CD4-positive, CD25-positive, alpha-beta regulatory T cell (primary cell): ENCODE data around the gene ZCCHC12. TPM values are rescaled to one million over a fixed set of nuclear protein-coding genes. Genes with fewer than 3 reads are reported as not detected.

Experiments
- ATAC-seq, 2 donors: fragments of 150-1000 bp; cut with Tn5 transposase; one replicate each; pipeline ENCODE4 v1.10.0; 2021; ENCODE audit warnings: low read depth in 2 of 2, moderate number of reproducible peaks in 2 of 2, moderate library complexity in 1 of 2
- DNase-seq, 3 donors: peaks; one replicate each; pipeline versions ENCODE4 v3.0.0 to v3.0.0-alpha.2; 2012 to 2022; ENCODE audit warnings: mixed read lengths in 1 of 3
- H3K27ac ChIP-seq: one replicate; pipeline ENCODE4 v1.7.0; 2013; ENCODE audit warnings: mild to moderate bottlenecking, low read length; ENCODE audit not compliant: insufficient read depth, poor library complexity, severe bottlenecking
- H3K27me3 ChIP-seq: one replicate; pipeline ENCODE4 v1.7.0; 2013; ENCODE audit warnings: low read length; ENCODE audit not compliant: control insufficient read depth, insufficient read depth
- H3K36me3 ChIP-seq: one replicate; pipeline ENCODE4 v1.7.0; 2013; ENCODE audit warnings: mild to moderate bottlenecking, low read length, moderate library complexity; ENCODE audit not compliant: control insufficient read depth, insufficient read depth
- H3K4me1 ChIP-seq: 2 replicates; pipeline ENCODE4 v1.7.0; 2013; ENCODE audit warnings: mild to moderate bottlenecking, low read length; ENCODE audit not compliant: insufficient read depth, control insufficient read depth, poor library complexity, severe bottlenecking
- H3K4me3 ChIP-seq: one replicate; pipeline ENCODE4 v1.7.0; 2013; ENCODE audit warnings: low read depth, mild to moderate bottlenecking, low read length, moderate library complexity
- H3K9me3 ChIP-seq, 2 experiments: 1 replicate in 1 of 2; 2 replicates in 1 of 2; pipeline ENCODE4 v1.7.0; 2013; ENCODE audit warnings: low read length in 2 of 2, mild to moderate bottlenecking in 1 of 2, moderate library complexity in 1 of 2; ENCODE audit not compliant: control insufficient read depth in 2 of 2
- H3K27ac Mint-ChIP-seq, 3 donors: one replicate each; pipeline ENCODE4 v1.8.0; 2020 to 2022; ENCODE audit warnings: mild to moderate bottlenecking in 3 of 3, mixed read lengths in 3 of 3, moderate library complexity in 2 of 3
- H3K27me3 Mint-ChIP-seq: one replicate; pipeline ENCODE4 v1.8.0; 2022; ENCODE audit warnings: mild to moderate bottlenecking, mixed read lengths
- H3K36me3 Mint-ChIP-seq: one replicate; pipeline ENCODE4 v1.8.0; 2020; ENCODE audit warnings: mixed read lengths
- H3K4me1 Mint-ChIP-seq, 4 donors: one replicate each; pipeline ENCODE4 v1.8.0; 2020 to 2022; ENCODE audit warnings: mixed read lengths in 4 of 4, mild to moderate bottlenecking in 1 of 4
- H3K4me3 Mint-ChIP-seq, 4 donors: one replicate each; pipeline ENCODE4 v1.8.0; 2020 to 2022; ENCODE audit warnings: mild to moderate bottlenecking in 4 of 4, mixed read lengths in 4 of 4, moderate library complexity in 3 of 4
- H3K9me3 Mint-ChIP-seq, 7 donors: one replicate each; pipeline ENCODE4 v1.8.0; 2020 to 2022; ENCODE audit warnings: mixed read lengths in 7 of 7, mild to moderate bottlenecking in 3 of 7, moderate library complexity in 2 of 7
- polyA plus RNA-seq, 4 donors: library from polyadenylated mRNA; unstranded; fragments of 300-500 nt; fragmentation: Illumina TruSeq; gene quantifications; one replicate each; pipeline ENCODE4 v1.2.3, GENCODE V29; 2021
- total RNA-seq: library from RNA; stranded (reverse); gene quantifications from one replicate; pipeline ENCODE4 v1.2.3, GENCODE V29; 2022

Gene ZCCHC12
- total RNA-seq: 0.17 TPM
- under 1 TPM in 2 of 4 donors, not detected in 2; 0.28 to 0.32 TPM for polyA plus RNA-seq

DNA sequence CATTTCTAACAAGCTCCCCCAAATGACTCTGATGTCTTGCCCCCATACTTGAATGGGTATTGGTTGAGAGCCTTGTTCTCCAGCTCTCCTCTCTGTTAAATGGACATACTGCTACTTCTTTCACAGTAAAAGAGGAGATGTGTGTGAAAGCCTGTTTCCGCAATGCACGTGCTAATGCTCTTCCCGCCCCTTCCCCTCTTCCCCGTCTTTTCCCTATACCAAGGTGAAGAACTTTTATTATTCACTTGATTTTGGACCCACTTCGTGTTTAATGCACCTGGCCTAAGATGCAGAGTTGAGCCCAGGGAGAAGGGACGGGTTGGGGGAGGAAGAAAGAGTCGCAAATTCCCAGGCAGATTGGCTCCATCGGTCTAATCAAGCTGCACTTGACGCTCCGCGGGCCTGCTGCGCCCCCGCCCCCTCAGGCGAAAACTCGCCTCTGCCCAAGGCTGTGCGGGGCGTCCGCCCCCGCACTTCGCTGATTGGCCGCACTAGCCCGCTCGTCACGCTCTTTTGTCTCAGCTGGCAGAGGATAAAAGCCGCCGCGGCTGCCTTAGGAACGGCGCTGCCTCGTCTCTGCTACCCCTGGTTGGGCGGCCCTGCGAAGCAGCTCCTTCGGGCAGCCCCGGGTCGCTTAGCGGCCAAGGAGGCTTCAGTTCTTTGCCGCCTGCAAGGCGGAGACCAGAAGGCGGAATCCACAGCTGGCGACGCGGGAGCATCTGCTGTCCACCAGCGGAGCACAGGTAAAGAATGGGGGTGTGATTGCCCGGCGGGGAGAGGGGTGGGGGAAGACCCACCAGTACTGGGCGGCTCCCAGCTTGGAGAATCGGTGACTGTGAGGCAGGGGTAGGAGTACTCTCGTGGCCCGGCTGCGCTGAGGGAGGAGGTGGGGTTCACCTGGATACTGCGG is at the start of gene ZCCHC12:
Gene ZCCHC12 (plus strand): TSS at position 562 of the 910 bp plus-strand sequence. CDS start 1,421 bp downstream, outside the sequence.
- Histone ChIP-seq H3K4me1 (peaks cover 8% of the 10 kb centered on the region), H3K4me3 (no peak within 1 kb of the TSS), H3K27me3 (peaks cover 12% of the 10 kb centered on the region), H3K27ac (no peak within 1 kb of the TSS), H3K36me3 (no peaks in the 10 kb centered on the region), H3K9me3 (no peaks in the 10 kb centered on the region)
- Mint-ChIP-seq H3K27ac (peak within 1 kb of the TSS in 1 of 3 donors; percentile 32), H3K9me3 (peaks cover 0 to 8% (median 0%) of the 10 kb centered on the region in 7 donors), H3K36me3 (no peaks in the 10 kb centered on the region), H3K4me1 (peaks cover 0 to 27% (median 1%) of the 10 kb centered on the region in 4 donors), H3K27me3 (peaks cover 40% of the 10 kb centered on the region), H3K4me3 (peak within 1 kb of the TSS in 3 of 4 donors; percentile 54 to 83 (median 78))
- ATAC-seq (peak; percentile 57 to 60), DNase-seq (peak; percentile 26 to 44 (median 35))

DNA sequence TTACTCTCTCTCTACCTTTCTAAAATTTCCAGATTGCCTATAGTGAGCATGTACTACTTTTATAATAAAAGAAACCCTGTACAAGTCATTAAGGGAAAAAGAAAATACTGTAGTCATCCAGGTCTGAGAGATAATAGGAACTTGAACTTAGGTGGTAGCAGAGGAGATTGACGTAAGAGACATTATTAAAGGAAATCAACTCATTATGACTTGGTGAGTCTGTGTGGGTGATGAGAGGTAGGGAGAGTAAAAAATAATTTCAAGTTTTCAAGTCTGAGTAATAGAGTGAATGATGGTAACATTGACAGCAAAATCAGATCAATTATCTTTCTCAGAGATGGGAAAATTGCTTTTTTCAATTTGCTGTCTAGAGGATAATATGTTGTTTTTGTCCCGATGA is 44.0 kb upstream of the ZCCHC12 start:
- no peaks in the 10 kb centered on the region for H3K36me3 ChIP-seq
- ATAC-seq: no peak
- no peaks in the 10 kb centered on the region for H3K9me3 ChIP-seq
- no peaks in the 10 kb centered on the region for H3K36me3 Mint-ChIP-seq
- H3K4me3 Mint-ChIP-seq: no peak overlapping the region
- no peak for DNase-seq
- no peaks in the 10 kb centered on the region for H3K9me3 Mint-ChIP-seq
- peaks cover 10% of the 10 kb centered on the region for H3K27me3 Mint-ChIP-seq
- H3K27me3 ChIP-seq: peaks cover 2% of the 10 kb centered on the region
- no peaks in the 10 kb centered on the region for H3K4me1 ChIP-seq
- H3K4me3 ChIP-seq: no peak overlapping the region
- no peak overlapping the region for H3K27ac Mint-ChIP-seq
- no peak overlapping the region for H3K27ac ChIP-seq
- H3K4me1 Mint-ChIP-seq: no peaks in the 10 kb centered on the region

DNA sequence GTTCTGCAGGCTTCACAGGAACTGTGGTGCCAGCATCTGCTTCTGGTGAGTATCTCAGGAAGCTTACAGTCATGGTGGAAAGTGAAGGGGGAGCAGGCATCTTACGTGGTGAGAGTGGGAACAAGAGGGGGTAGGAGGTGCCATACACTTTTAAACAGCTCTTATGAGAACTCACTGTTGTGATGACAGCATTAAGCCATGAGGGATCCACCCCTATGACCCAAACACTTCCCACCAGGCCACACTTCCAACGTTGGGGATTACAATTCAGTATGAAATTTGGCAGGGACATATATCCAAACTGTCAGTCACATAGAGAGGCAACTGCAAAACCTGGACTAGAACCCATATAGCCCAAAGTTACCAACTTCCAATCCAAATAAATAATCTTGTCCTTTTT is 43.1 kb upstream of the ZCCHC12 start:
- no peaks in the 10 kb centered on the region for H3K9me3 ChIP-seq
- H3K27me3 ChIP-seq: no peaks in the 10 kb centered on the region
- H3K4me1 ChIP-seq: no peaks in the 10 kb centered on the region
- no peak overlapping the region for H3K4me3 Mint-ChIP-seq
- H3K27me3 Mint-ChIP-seq: peaks cover 11% of the 10 kb centered on the region
- H3K27ac Mint-ChIP-seq: no peak overlapping the region
- H3K27ac ChIP-seq: no peak overlapping the region
- no peaks in the 10 kb centered on the region for H3K36me3 Mint-ChIP-seq
- H3K36me3 ChIP-seq: no peaks in the 10 kb centered on the region
- ATAC-seq (no peak), DNase-seq (no peak)
- no peaks in the 10 kb centered on the region for H3K4me1 Mint-ChIP-seq
- no peaks in the 10 kb centered on the region for H3K9me3 Mint-ChIP-seq
- H3K4me3 ChIP-seq: no peak overlapping the region

DNA sequence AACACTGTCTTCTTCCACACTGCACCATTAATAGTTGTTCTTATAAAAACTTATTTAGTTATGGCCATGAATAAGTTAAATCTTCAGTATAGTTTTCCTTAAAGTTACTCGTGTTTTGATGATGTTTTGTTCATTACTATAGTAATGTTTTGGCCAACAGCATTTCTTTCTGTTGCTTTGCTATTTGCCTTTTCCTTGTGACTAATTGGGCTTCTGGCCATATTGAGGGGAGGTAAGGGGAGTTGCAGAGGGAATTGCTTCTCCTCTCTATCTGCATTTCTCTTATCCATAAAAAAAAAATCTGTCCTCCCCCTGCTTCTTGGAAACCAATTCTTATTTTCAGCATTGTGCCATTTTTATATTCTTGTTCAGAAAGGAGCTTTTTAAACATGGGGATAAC is 42.7 kb upstream of the ZCCHC12 start:
- Histone ChIP-seq H3K27me3 (no peaks in the 10 kb centered on the region), H3K27ac (no peak overlapping the region)
- H3K27ac Mint-ChIP-seq: no peak overlapping the region

DNA sequence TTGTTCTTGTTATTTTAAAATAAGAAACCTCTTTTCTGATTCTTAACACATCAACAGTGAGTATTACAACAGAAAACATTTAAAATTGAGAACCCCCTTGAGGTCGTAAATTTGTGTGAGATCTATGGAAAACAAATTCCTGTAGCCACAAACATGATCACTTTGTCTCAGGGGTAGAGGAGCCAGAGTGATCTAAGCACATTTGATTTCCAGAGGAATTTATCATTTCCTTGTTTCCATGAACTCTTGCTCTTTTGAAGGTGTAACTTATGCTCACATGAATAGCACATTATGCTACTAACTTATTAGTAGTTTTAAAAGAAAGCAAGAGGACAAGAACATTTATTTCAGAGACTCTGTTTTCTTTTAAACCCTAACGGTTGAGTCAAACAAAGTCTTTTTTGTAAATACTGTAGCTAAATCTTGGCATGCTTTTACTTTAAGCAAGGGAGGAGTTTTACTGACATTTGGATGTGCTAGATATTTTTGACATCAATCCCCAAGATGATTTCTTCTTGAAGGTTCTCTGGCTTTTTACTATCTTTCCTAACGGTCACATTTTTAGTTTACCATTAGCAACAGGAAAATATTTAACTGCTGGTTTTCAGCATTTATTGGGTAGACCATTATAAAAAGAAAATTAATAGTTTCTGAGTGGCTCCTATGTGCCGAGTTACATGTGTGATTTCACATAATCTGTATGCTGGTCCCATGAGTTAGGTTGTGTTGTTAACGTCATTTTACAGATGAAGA is 27.9 kb upstream of the ZCCHC12 start:
- DNase-seq (no peak), ATAC-seq (no peak)
- H3K9me3 ChIP-seq: no peaks in the 10 kb centered on the region
- no peaks in the 10 kb centered on the region for H3K4me1 ChIP-seq
- peaks cover 8% of the 10 kb centered on the region for H3K27me3 Mint-ChIP-seq
- H3K9me3 Mint-ChIP-seq: no peaks in the 10 kb centered on the region
- no peaks in the 10 kb centered on the region for H3K4me1 Mint-ChIP-seq
- H3K27me3 ChIP-seq: no peaks in the 10 kb centered on the region
- H3K36me3 Mint-ChIP-seq: no peaks in the 10 kb centered on the region
- H3K27ac Mint-ChIP-seq: no peak overlapping the region
- H3K27ac ChIP-seq: no peak overlapping the region
- H3K4me3 Mint-ChIP-seq: no peak overlapping the region
- H3K4me3 ChIP-seq: no peak overlapping the region
- no peaks in the 10 kb centered on the region for H3K36me3 ChIP-seq

More for the DNA sequence above, 42.7 kb upstream of the ZCCHC12 start:
- H3K4me3 ChIP-seq: no peak overlapping the region
- Mint-ChIP-seq H3K4me3 (no peak overlapping the region), H3K36me3 (no peaks in the 10 kb centered on the region), H3K27me3 (peaks cover 7% of the 10 kb centered on the region), H3K4me1 (no peaks in the 10 kb centered on the region), H3K9me3 (no peaks in the 10 kb centered on the region)
- H3K9me3 ChIP-seq: no peaks in the 10 kb centered on the region
- DNase-seq (no peak), ATAC-seq (no peak)
- no peaks in the 10 kb centered on the region for H3K36me3 ChIP-seq
- H3K4me1 ChIP-seq: no peaks in the 10 kb centered on the region

DNA sequence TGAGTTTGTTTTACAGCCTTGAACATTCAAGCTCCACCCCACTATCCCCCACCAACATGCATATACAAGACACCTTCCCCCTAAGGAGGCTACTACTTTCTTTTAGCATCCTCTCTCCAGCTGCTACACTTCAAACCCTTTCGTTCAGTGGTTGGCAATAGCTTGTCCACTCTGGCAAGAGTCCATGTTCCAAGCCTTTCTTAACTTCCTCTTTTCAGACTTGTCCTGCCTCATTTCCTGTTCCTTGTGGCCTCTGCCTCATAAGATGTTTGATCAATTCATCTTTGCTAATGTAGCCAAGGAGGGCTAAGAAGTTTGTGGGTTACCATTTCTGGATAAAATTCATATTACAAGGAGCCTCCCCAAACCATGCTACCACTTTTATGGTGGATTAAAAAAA is 20.8 kb upstream of the ZCCHC12 start:
- no peak for DNase-seq
- no peaks in the 10 kb centered on the region for H3K9me3 Mint-ChIP-seq
- no peak overlapping the region for H3K27ac Mint-ChIP-seq
- H3K4me1 Mint-ChIP-seq: no peaks in the 10 kb centered on the region
- H3K36me3 ChIP-seq: no peaks in the 10 kb centered on the region
- no peaks in the 10 kb centered on the region for H3K4me1 ChIP-seq
- H3K27ac ChIP-seq: no peak overlapping the region
- no peaks in the 10 kb centered on the region for H3K36me3 Mint-ChIP-seq
- ATAC-seq: no peak
- H3K27me3 Mint-ChIP-seq: peaks cover 15% of the 10 kb centered on the region
- H3K27me3 ChIP-seq: no peaks in the 10 kb centered on the region
- no peaks in the 10 kb centered on the region for H3K9me3 ChIP-seq
- no peak overlapping the region for H3K4me3 Mint-ChIP-seq
- no peak overlapping the region for H3K4me3 ChIP-seq

DNA sequence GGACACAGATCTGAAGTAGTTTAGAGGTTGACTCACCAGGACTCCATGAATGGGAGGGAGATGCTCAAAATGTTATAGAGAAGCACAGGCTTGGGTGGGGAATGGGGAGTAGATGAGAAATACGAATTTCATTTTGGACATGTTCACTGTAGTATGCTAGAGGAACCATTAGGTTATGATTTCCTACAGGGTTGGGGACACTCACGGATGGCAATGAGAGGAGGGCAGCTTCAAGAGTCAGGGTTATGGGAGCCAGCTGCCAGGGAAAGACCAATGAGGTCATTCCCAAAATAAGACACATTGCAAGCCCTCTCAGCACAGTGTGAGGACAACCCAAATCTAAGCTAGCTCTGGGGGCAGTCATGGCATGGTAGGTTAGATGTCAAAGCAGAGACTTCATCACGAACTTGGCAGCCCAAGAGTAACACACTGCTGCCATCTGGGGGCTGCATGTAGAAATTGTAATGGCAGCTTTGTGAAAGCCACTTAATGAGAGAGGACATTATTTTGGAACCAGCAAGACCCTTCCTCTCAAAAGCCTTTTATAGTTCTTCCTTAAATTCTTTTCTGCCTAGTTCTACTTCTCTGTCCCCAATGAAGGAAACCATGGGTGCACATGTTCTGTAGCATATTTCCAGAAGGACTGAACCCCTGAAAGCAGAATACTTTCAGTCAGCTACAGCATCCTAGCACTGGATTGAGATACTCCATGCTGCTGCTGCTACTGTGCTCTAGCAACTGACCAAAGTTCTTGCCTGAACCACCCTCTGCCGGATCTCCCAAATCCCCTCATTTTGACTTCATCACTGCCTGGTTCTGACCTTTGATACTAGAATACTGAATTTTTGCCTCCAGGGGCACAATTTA is 16.2 kb upstream of the ZCCHC12 start:
- peak; percentile 40 to 44 for ATAC-seq
- no peaks in the 10 kb centered on the region for H3K4me1 ChIP-seq
- no peaks in the 10 kb centered on the region for H3K9me3 ChIP-seq
- Mint-ChIP-seq H3K27ac (no peak overlapping the region), H3K27me3 (peaks cover 11% of the 10 kb centered on the region), H3K4me3 (no peak overlapping the region), H3K9me3 (no peaks in the 10 kb centered on the region), H3K4me1 (no peaks in the 10 kb centered on the region), H3K36me3 (no peaks in the 10 kb centered on the region)
- H3K27me3 ChIP-seq: no peaks in the 10 kb centered on the region
- DNase-seq: peak in 2 of 3 donors; percentile 29 to 49
- H3K4me3 ChIP-seq: no peak overlapping the region
- H3K36me3 ChIP-seq: no peaks in the 10 kb centered on the region
- no peak overlapping the region for H3K27ac ChIP-seq
